Trophoblast cell (in vitro differentiated cells and primary cell): ENCODE measurements around the gene TIGIT.

ENCODE experiments used
- DNase-seq, 2 donors: peaks; one replicate each; pipeline ENCODE4 v3.0.0-alpha.2; 2016
- H2AFZ ChIP-seq: 2 replicates; pipeline ENCODE4 v1.6.1; 2013; ENCODE audit warnings: low read length, moderate library complexity, mild to moderate bottlenecking; ENCODE audit not compliant: insufficient read depth, poor library complexity
- H2AK5ac ChIP-seq: 2 replicates; pipeline ENCODE4 v1.6.1; 2013; ENCODE audit warnings: mild to moderate bottlenecking, low read length
- H2BK120ac ChIP-seq: 2 replicates; pipeline ENCODE4 v1.6.1; 2013; ENCODE audit warnings: low read length, mild to moderate bottlenecking, moderate library complexity; ENCODE audit not compliant: insufficient read depth, poor library complexity
- H2BK12ac ChIP-seq: 2 replicates; pipeline ENCODE4 v1.6.1; 2013; ENCODE audit warnings: mild to moderate bottlenecking, low read length, moderate library complexity
- H2BK5ac ChIP-seq: 2 replicates; pipeline ENCODE4 v1.6.1; 2013; ENCODE audit warnings: low read length, low read depth, moderate library complexity, mild to moderate bottlenecking; ENCODE audit not compliant: poor library complexity
- H3K14ac ChIP-seq: 2 replicates; pipeline ENCODE4 v1.6.1; 2013; ENCODE audit warnings: mild to moderate bottlenecking, low read length
- H3K18ac ChIP-seq: 2 replicates; pipeline ENCODE4 v1.6.1; 2013; ENCODE audit warnings: mild to moderate bottlenecking, low read length
- H3K23ac ChIP-seq: 2 replicates; pipeline ENCODE4 v1.6.1; 2013; ENCODE audit warnings: low read length
- H3K27ac ChIP-seq: 2 replicates; pipeline ENCODE4 v1.5.1; 2013; ENCODE audit warnings: low read depth, mild to moderate bottlenecking, inconsistent platforms, low read length, moderate library complexity
- H3K27me3 ChIP-seq: 2 replicates; pipeline ENCODE4 v1.6.1; 2013; ENCODE audit warnings: inconsistent platforms, mild to moderate bottlenecking, low read length, moderate library complexity; ENCODE audit not compliant: insufficient read depth
- H3K36me3 ChIP-seq, 2 experiments: 1 replicate in 1 of 2; 2 replicates in 1 of 2; pipeline ENCODE4 v1.6.1; 2013; ENCODE audit warnings: low read length in 2 of 2, mild to moderate bottlenecking in 2 of 2, moderate library complexity in 1 of 2; ENCODE audit not compliant: insufficient read depth in 2 of 2, control insufficient read depth in 1 of 2
- H3K4ac ChIP-seq: 2 replicates; pipeline ENCODE4 v1.6.1; 2013; ENCODE audit warnings: low read depth, mild to moderate bottlenecking, low read length, moderate library complexity
- H3K4me1 ChIP-seq, 2 experiments: 1 replicate in 1 of 2; 2 replicates in 1 of 2; pipeline ENCODE4 v1.6.1; 2013; ENCODE audit warnings: low read length in 2 of 2, mild to moderate bottlenecking in 2 of 2, moderate library complexity in 1 of 2; ENCODE audit not compliant: insufficient read depth in 2 of 2, control insufficient read depth in 1 of 2
- H3K4me2 ChIP-seq: 2 replicates; pipeline ENCODE4 v1.6.1; 2013; ENCODE audit warnings: inconsistent platforms, mild to moderate bottlenecking, low read length, moderate library complexity
- H3K4me3 ChIP-seq: 2 replicates; pipeline ENCODE4 v1.5.1; 2013; ENCODE audit warnings: mild to moderate bottlenecking, low read depth, low read length, inconsistent platforms
- H3K79me1 ChIP-seq: one replicate; pipeline ENCODE4 v1.6.1; 2013; ENCODE audit warnings: low read length
- H3K79me2 ChIP-seq: 2 replicates; pipeline ENCODE4 v1.6.1; 2013; ENCODE audit warnings: low read length, mild to moderate bottlenecking; ENCODE audit not compliant: control insufficient read depth, insufficient read depth, poor library complexity
- H3K9ac ChIP-seq: 2 replicates; pipeline ENCODE4 v1.6.1; 2013; ENCODE audit warnings: mild to moderate bottlenecking, low read length
- H3K9me3 ChIP-seq: 2 replicates; pipeline ENCODE4 v1.6.1; 2013; ENCODE audit warnings: low read depth, mild to moderate bottlenecking, control low read depth, inconsistent platforms, low read length; ENCODE audit not compliant: insufficient read depth
- H4K12ac ChIP-seq: 2 replicates; pipeline ENCODE4 v1.6.1; 2013; ENCODE audit warnings: low read depth, mild to moderate bottlenecking, low read length, moderate library complexity
- H4K8ac ChIP-seq: 2 replicates; pipeline ENCODE4 v1.6.1; 2013; ENCODE audit warnings: low read depth, mild to moderate bottlenecking, low read length, moderate library complexity
- H4K91ac ChIP-seq: one replicate; pipeline ENCODE4 v1.6.1; 2013; ENCODE audit warnings: low read depth, mild to moderate bottlenecking, low read length, moderate library complexity
- WGBS: extraction: QIAGEN DNeasy Blood & Tissue Kit; methylation state at CpG from one replicate; pipeline ENCODE4 v1.1.7; 2013; ENCODE audit warnings: missing lambda C conversion rate; ENCODE audit not compliant: insufficient read length, insufficient coverage; ENCODE audit errors: extremely low coverage; 5-methylcytosine and 5-hydroxymethylcytosine counted together

TIGIT gene

DNA sequence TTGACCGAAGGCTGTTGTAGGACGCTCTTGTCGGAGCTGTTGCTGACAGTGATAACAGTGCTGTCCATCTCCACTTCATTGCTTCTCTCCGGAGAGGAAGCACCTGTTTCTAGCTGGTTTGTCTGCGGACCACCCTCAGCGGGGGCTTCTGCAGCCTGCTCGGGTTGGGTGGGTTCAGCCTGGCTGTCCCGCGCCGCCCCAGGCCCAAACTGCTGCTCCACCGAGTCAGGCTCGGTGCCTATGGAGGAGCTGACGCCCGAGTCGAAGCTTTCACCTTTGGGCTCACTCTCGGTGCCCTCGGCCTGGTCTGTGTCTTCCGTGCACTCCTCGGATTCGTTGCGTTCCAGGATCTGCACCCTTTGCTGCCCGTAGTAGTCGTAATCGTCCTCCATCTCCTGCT is 56.9 kb downstream of the TIGIT start:
- Histone ChIP-seq H3K23ac (no peak overlapping the region), H2BK120ac (no peak overlapping the region), H3K27me3 (no peaks in the 10 kb centered on the region), H3K18ac (no peak overlapping the region), H3K9ac (no peak overlapping the region), H3K4me3 (no peak overlapping the region), H3K79me2 (no peaks in the 10 kb centered on the region), H4K8ac (no peak overlapping the region), H3K14ac (no peak overlapping the region), H3K9me3 (peaks cover 11% of the 10 kb centered on the region), H3K79me1 (no peaks in the 10 kb centered on the region), H3K4me1 (peaks cover 3 to 5% of the 10 kb centered on the region in 2 experiments), H2AK5ac (no peak overlapping the region), H3K4ac (no peak overlapping the region), H4K91ac (no peak overlapping the region), H2AFZ (no peak overlapping the region), H3K27ac (no peak overlapping the region), H4K12ac (no peak overlapping the region), H2BK5ac (no peak overlapping the region), H2BK12ac (no peak overlapping the region), H3K4me2 (no peak overlapping the region), H3K36me3 (no peaks in the 10 kb centered on the region)
- WGBS = no CpG with 5 or more reads among the region's 24 CpGs
- DNase-seq = no peak

DNA sequence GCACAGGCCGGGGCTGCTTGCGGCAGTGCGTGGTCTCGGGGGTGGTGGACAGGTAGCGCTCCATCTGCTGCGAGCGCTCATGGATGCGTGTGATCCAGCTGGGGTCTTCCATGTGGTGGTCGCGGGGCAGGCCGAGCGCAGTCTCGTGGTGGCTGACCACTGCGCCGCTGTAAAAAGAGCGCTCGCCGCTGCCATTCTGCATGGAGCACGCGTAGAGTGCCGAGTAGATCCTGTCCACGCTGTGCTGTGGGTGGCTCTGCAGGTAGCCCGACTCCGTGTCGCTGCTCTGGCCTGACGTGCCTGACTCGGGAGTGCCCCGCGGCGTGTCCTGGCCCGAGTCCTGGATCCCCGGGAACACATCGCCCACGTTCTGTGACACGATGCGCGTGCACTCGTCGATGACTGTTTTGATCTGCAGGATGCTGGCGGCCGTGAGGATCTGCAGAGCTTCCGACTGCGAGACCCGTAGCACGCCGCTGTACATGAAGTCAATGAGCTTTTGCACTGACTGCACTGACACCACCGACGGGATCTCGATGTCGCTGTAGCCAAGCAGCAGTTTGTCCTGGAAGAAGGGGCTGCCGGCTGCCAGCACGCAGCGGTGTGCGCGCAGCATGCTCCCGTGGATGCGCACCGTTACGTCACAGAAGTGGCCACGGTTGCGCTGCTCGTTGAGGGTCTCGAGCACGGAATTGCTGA is 57.4 kb downstream of the TIGIT start:
- no peak overlapping the region for H3K14ac ChIP-seq
- no peak overlapping the region for H4K8ac ChIP-seq
- no peak overlapping the region for H2AK5ac ChIP-seq
- peak overlapping the region; percentile 10 for H3K4me3 ChIP-seq
- no peak overlapping the region for H4K91ac ChIP-seq
- H3K18ac ChIP-seq = no peak overlapping the region
- no peaks in the 10 kb centered on the region for H3K36me3 ChIP-seq
- no CpG with 5 or more reads among the region's 64 CpGs for WGBS
- H2AFZ ChIP-seq = no peak overlapping the region
- no peak overlapping the region for H2BK5ac ChIP-seq
- H3K9me3 ChIP-seq = peaks cover 11% of the 10 kb centered on the region
- H3K4me1 ChIP-seq = peaks cover 3 to 5% of the 10 kb centered on the region in 2 experiments
- no peak overlapping the region for H2BK120ac ChIP-seq
- no peaks in the 10 kb centered on the region for H3K79me1 ChIP-seq
- H3K4ac ChIP-seq = no peak overlapping the region
- H4K12ac ChIP-seq = no peak overlapping the region
- H3K27me3 ChIP-seq = no peaks in the 10 kb centered on the region
- H3K9ac ChIP-seq = no peak overlapping the region
- H2BK12ac ChIP-seq = no peak overlapping the region
- H3K23ac ChIP-seq = no peak overlapping the region
- DNase-seq = peak; percentile 6 to 19
- no peaks in the 10 kb centered on the region for H3K79me2 ChIP-seq
- H3K27ac ChIP-seq = no peak overlapping the region
- H3K4me2 ChIP-seq = no peak overlapping the region

DNA sequence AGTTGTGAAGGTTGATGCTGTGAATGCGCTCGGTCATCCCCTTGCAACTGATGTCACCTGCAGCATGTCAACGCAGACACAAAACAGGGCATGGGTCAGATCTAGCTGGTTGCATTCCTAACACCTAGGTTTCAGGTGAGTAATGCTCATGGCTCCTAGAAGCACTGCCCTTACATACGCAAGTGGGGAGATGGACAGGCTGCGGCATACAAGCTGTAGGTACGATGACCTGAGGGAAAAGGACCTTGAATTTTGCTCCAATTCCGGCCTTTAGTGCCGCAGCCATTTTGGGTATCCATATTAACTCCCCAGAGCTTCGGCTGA is 58.0 kb downstream of the TIGIT start:
- Histone ChIP-seq H3K4me3 (peak overlapping the region; percentile 10), H3K27ac (no peak overlapping the region), H3K4me1 (peaks cover 3 to 5% of the 10 kb centered on the region in 2 experiments), H2AK5ac (no peak overlapping the region), H2BK120ac (no peak overlapping the region), H2BK5ac (no peak overlapping the region), H3K9ac (no peak overlapping the region), H3K79me2 (no peaks in the 10 kb centered on the region), H3K23ac (no peak overlapping the region), H3K4me2 (no peak overlapping the region), H3K18ac (no peak overlapping the region), H3K36me3 (no peaks in the 10 kb centered on the region), H3K9me3 (peaks cover 11% of the 10 kb centered on the region), H4K91ac (no peak overlapping the region), H4K8ac (no peak overlapping the region), H3K14ac (no peak overlapping the region), H3K4ac (no peak overlapping the region), H2AFZ (no peak overlapping the region), H4K12ac (no peak overlapping the region), H2BK12ac (no peak overlapping the region), H3K27me3 (no peaks in the 10 kb centered on the region), H3K79me1 (no peaks in the 10 kb centered on the region)
- peak; percentile 70 to 77 for DNase-seq
- no CpG with 5 or more reads among the region's 9 CpGs for WGBS

DNA sequence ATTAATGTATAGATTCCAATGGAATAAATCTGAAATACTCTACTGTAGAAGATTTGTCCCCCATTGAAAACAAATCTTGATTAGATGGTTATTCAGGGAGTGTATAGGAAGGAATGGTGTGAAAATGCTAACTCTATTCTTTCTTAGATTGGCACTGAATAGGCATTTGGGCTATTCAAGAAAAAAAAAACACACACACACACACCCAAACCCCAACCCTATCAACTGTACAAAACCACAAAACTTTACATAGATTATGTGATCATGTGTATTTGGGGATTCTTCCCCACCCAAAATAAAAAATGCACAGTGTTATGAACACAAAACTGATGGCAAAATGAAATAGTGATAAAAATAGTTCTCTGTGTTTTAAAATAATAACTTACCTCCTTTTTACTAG is 61.8 kb downstream of the TIGIT start:
- Histone ChIP-seq H3K9ac (no peak overlapping the region), H3K14ac (no peak overlapping the region), H3K4ac (no peak overlapping the region), H2AFZ (no peak overlapping the region), H2AK5ac (no peak overlapping the region), H3K79me1 (no peaks in the 10 kb centered on the region), H3K27ac (no peak overlapping the region), H3K4me3 (no peak overlapping the region), H4K12ac (no peak overlapping the region), H2BK5ac (no peak overlapping the region), H3K27me3 (no peaks in the 10 kb centered on the region), H3K4me2 (no peak overlapping the region), H3K18ac (no peak overlapping the region), H2BK12ac (no peak overlapping the region), H2BK120ac (no peak overlapping the region), H3K79me2 (no peaks in the 10 kb centered on the region), H4K8ac (no peak overlapping the region), H3K9me3 (peaks cover 11% of the 10 kb centered on the region), H3K4me1 (peaks cover 3 to 5% of the 10 kb centered on the region in 2 experiments), H4K91ac (no peak overlapping the region), H3K23ac (no peak overlapping the region), H3K36me3 (no peaks in the 10 kb centered on the region)
- no peak for DNase-seq
